Adipocyte (in vitro differentiated cells): ENCODE results near the gene SGTA.
"Not testable (repeated sequence)": the region's sequence is repeated elsewhere in the genome, so short reads cannot be mapped to it uniquely, and the experiment has no call there.

Source experiments
- DNase-seq: peaks from one replicate; pipeline ENCODE4 v3.0.0-alpha.2; 2015; ENCODE audit warnings: low read depth
- H3K27me3 ChIP-seq: replicated peaks from 2 replicates; pipeline ENCODE4 v1.7.0; 2013; ENCODE audit warnings: mild to moderate bottlenecking, low read length, moderate library complexity; ENCODE audit not compliant: control insufficient read depth, insufficient read depth
- H3K36me3 ChIP-seq: 2 replicates; pipeline ENCODE4 v1.7.0; 2013; ENCODE audit warnings: low read length, mild to moderate bottlenecking, moderate library complexity; ENCODE audit not compliant: control insufficient read depth, insufficient read depth, severe bottlenecking
- H3K4me1 ChIP-seq: 2 replicates; pipeline ENCODE4 v1.7.0; 2013; ENCODE audit warnings: mild to moderate bottlenecking, low read length, moderate library complexity; ENCODE audit not compliant: control insufficient read depth, insufficient read depth
- H3K4me3 ChIP-seq: 2 replicates; pipeline ENCODE4 v1.7.0; 2013; ENCODE audit warnings: mild to moderate bottlenecking, low read length, moderate library complexity
- H3K9ac ChIP-seq: 2 replicates; pipeline ENCODE4 v1.7.0; 2013; ENCODE audit warnings: mild to moderate bottlenecking, low read length, moderate library complexity
- H3K9me3 ChIP-seq: 2 replicates; pipeline ENCODE4 v1.7.0; 2013; ENCODE audit warnings: mild to moderate bottlenecking, low read length, moderate library complexity; ENCODE audit not compliant: control insufficient read depth

SGTA gene

GRCh38 chr19:2798158-2798685 lies 15.1 kb upstream of the SGTA start:
- H3K27me3 ChIP-seq: no peaks in the 10 kb centered on the region
- DNase-seq: no peak
- H3K36me3 ChIP-seq: peaks cover 38% of the 10 kb centered on the region
- H3K9me3 ChIP-seq: no peaks in the 10 kb centered on the region
- H3K9ac ChIP-seq: no peak overlapping the region
- peaks cover 4% of the 10 kb centered on the region for H3K4me1 ChIP-seq
- no peak overlapping the region for H3K4me3 ChIP-seq

- Histone ChIP-seq H3K9ac (no peak overlapping the region), H3K27me3 (no peaks in the 10 kb centered on the region), H3K4me3 (no peak overlapping the region), H3K36me3 (peaks cover 38% of the 10 kb centered on the region), H3K9me3 (no peaks in the 10 kb centered on the region), H3K4me1 (peaks cover 4% of the 10 kb centered on the region)
- no peak for DNase-seq
These were observed 14.2 kb upstream of the SGTA start for GRCh38 chr19:2797280-2797679.

- no peaks in the 10 kb centered on the region for H3K27me3 ChIP-seq
- H3K9ac ChIP-seq: no peak overlapping the region
- H3K36me3 ChIP-seq: peaks cover 37% of the 10 kb centered on the region
- peaks cover 4% of the 10 kb centered on the region for H3K4me1 ChIP-seq
- no peaks in the 10 kb centered on the region for H3K9me3 ChIP-seq
- DNase-seq: no peak
- H3K4me3 ChIP-seq: no peak overlapping the region
These were observed 13.7 kb upstream of the SGTA start for GRCh38 chr19:2796659-2797266.

GRCh38 chr19:2795827-2796658 lies 13.0 kb upstream of the SGTA start:
- H3K27me3 ChIP-seq: no peaks in the 10 kb centered on the region
- H3K4me1 ChIP-seq: peaks cover 4% of the 10 kb centered on the region
- H3K36me3 ChIP-seq: peaks cover 31% of the 10 kb centered on the region
- H3K9me3 ChIP-seq: no peaks in the 10 kb centered on the region
- no peak for DNase-seq
- no peak overlapping the region for H3K4me3 ChIP-seq
- H3K9ac ChIP-seq: no peak overlapping the region

GRCh38 chr19:2793577-2793976 lies 10.5 kb upstream of the SGTA start:
- Histone ChIP-seq H3K36me3 (peaks cover 36% of the 10 kb centered on the region), H3K4me1 (peaks cover 2% of the 10 kb centered on the region), H3K27me3 (no peaks in the 10 kb centered on the region), H3K9ac (no peak overlapping the region), H3K4me3 (no peak overlapping the region), H3K9me3 (no peaks in the 10 kb centered on the region)
- no peak for DNase-seq

- Histone ChIP-seq H3K27me3 (no peaks in the 10 kb centered on the region), H3K4me3 (no peak overlapping the region), H3K4me1 (no peaks in the 10 kb centered on the region), H3K9ac (no peak overlapping the region), H3K9me3 (no peaks in the 10 kb centered on the region), H3K36me3 (peaks cover 36% of the 10 kb centered on the region)
- no peak for DNase-seq
These were observed 10.1 kb upstream of the SGTA start for GRCh38 chr19:2793126-2793525.

GRCh38 chr19:2792666-2793065 lies 9.6 kb upstream of the SGTA start:
- not testable (repeated sequence) for DNase-seq, H3K27me3 ChIP-seq, H3K9me3 ChIP-seq, H3K4me3 ChIP-seq, H3K9ac ChIP-seq, H3K4me1 ChIP-seq
- H3K36me3 ChIP-seq: peaks cover 36% of the 10 kb centered on the region

- H3K4me1 ChIP-seq: no peaks in the 10 kb centered on the region
- H3K9ac ChIP-seq: no peak overlapping the region
- DNase-seq: no peak
- no peak overlapping the region for H3K4me3 ChIP-seq
- H3K27me3 ChIP-seq: no peaks in the 10 kb centered on the region
- no peaks in the 10 kb centered on the region for H3K9me3 ChIP-seq
- H3K36me3 ChIP-seq: peaks cover 30% of the 10 kb centered on the region
These were observed 8.8 kb upstream of the SGTA start for GRCh38 chr19:2791876-2792275.

GRCh38 chr19:2791440-2791839 lies 8.4 kb upstream of the SGTA start:
- Histone ChIP-seq H3K4me1 (no peaks in the 10 kb centered on the region), H3K9me3 (no peaks in the 10 kb centered on the region), H3K9ac (no peak overlapping the region), H3K27me3 (no peaks in the 10 kb centered on the region), H3K4me3 (no peak overlapping the region), H3K36me3 (peaks cover 30% of the 10 kb centered on the region)
- no peak for DNase-seq

GRCh38 chr19:2790557-2791271 lies 7.6 kb upstream of the SGTA start:
- H3K4me3 ChIP-seq: no peak overlapping the region
- peaks cover 4% of the 10 kb centered on the region for H3K4me1 ChIP-seq
- H3K27me3 ChIP-seq: no peaks in the 10 kb centered on the region
- no peak for DNase-seq
- no peak overlapping the region for H3K9ac ChIP-seq
- H3K36me3 ChIP-seq: peaks cover 25% of the 10 kb centered on the region
- H3K9me3 ChIP-seq: no peaks in the 10 kb centered on the region

GRCh38 chr19:2790194-2790556 lies 7.1 kb upstream of the SGTA start:
- H3K9me3 ChIP-seq: no peaks in the 10 kb centered on the region
- no peak overlapping the region for H3K4me3 ChIP-seq
- H3K27me3 ChIP-seq: no peaks in the 10 kb centered on the region
- DNase-seq: no peak
- peaks cover 20% of the 10 kb centered on the region for H3K36me3 ChIP-seq
- peaks cover 4% of the 10 kb centered on the region for H3K4me1 ChIP-seq
- H3K9ac ChIP-seq: no peak overlapping the region
